GM12878 (cell line): ENCODE data around the gene ALKBH8. TPM values are rescaled to one million over a fixed set of nuclear protein-coding genes. Genes with fewer than 3 reads are reported as not detected.

Source experiments
- ATAC-seq: fragments of 200-7000 bp; cut with Tn5 transposase; 3 replicates; pipeline ENCODE4 v1.9.1; 2020; ENCODE audit warnings: mild to moderate bottlenecking, moderate library complexity
- BruUV-seq: library from RNA; stranded (reverse); fragments of 400-500 nt; replicated peaks from 2 replicates; lab custom pipeline; 2021; lab: Mats Ljungman, UMichigan
- CTCF ChIA-PET: fragments of 300-600 bp; sonication (Branson Sonifier 250); formaldehyde crosslinking; extraction: SDS; loops from one replicate; lab custom pipeline; 2021; ENCODE audit warnings: inconsistent platforms; lab: Yijun Ruan, JAX
- POLR2A ChIA-PET: fragments of 350-600 bp; formaldehyde crosslinking; extraction: SDS; loops from one replicate; lab custom pipeline; 2021; ENCODE audit warnings: inconsistent platforms; lab: Charles Lee
- RAD21 ChIA-PET: fragments of 300-600 bp; sonication (Branson Sonifier 250); formaldehyde crosslinking; loops from one replicate; lab custom pipeline; 2023; ENCODE audit warnings: antibody characterized with exemption; ENCODE audit not compliant: unreplicated experiment; lab: Charles Lee
- SMC1A ChIA-PET: fragments of 300-600 bp; sonication (Branson Sonifier 250); formaldehyde crosslinking; loops from one replicate; lab custom pipeline; 2023; ENCODE audit not compliant: unreplicated experiment, uncharacterized antibody; lab: Charles Lee
- DNase-seq: peaks from one replicate; pipeline ENCODE4 v3.0.0-alpha.2; 2011; ENCODE audit warnings: low read depth, low spot score
- FAIRE-seq: peaks from 3 replicates; lab custom pipeline; 2011; peaks lifted over from hg19 to GRCh38; lab: Jason Lieb, UNC
- H2AFZ ChIP-seq: 2 replicates; pipeline ENCODE4 v1.6.0; 2011; ENCODE audit warnings: low read depth, low read length, control low read depth; ENCODE audit not compliant: control insufficient read depth
- H3K27ac ChIP-seq: 2 replicates; pipeline ENCODE4 v1.5.1; 2011; ENCODE audit warnings: control low read depth; ENCODE audit not compliant: control insufficient read depth, insufficient read depth
- H3K27me3 ChIP-seq, 2 experiments: replicated peaks in 1 of 2; 2 replicates each; pipeline versions ENCODE4 v1.6.0 to v1.6.1; 2011; ENCODE audit warnings: low read length in 1 of 2; ENCODE audit not compliant: control insufficient read depth in 2 of 2, insufficient read depth in 2 of 2
- H3K36me3 ChIP-seq, 2 experiments: 2 replicates each; pipeline ENCODE4 v1.5.1; 2011; ENCODE audit warnings: low read length in 1 of 2; ENCODE audit not compliant: control insufficient read depth in 2 of 2, insufficient read depth in 2 of 2
- H3K4me1 ChIP-seq: 2 replicates; pipeline ENCODE4 v1.6.1; 2011; ENCODE audit warnings: mild to moderate bottlenecking, low read length, moderate library complexity, mixed read lengths; ENCODE audit not compliant: control insufficient read depth, insufficient read depth
- H3K4me2 ChIP-seq: 2 replicates; pipeline ENCODE4 v1.6.0; 2011; ENCODE audit warnings: control low read depth; ENCODE audit not compliant: control insufficient read depth, insufficient read depth
- H3K4me3 ChIP-seq: fragments of 200-600 bp; sonication (generic); 2 replicates; pipeline ENCODE4 v1.5.1; 2016
- H3K79me2 ChIP-seq: 2 replicates; pipeline ENCODE4 v1.6.0; 2011; ENCODE audit warnings: low read length; ENCODE audit not compliant: control insufficient read depth, insufficient read depth
- H3K9ac ChIP-seq: 2 replicates; pipeline ENCODE4 v1.8.0; 2011; ENCODE audit warnings: low read length, control low read depth, mixed read lengths; ENCODE audit not compliant: control insufficient read depth, insufficient read depth
- H3K9me3 ChIP-seq: replicated peaks from 3 replicates; pipeline ENCODE4 v1.5.1; 2011; ENCODE audit warnings: mild to moderate bottlenecking, low read length; ENCODE audit not compliant: control insufficient read depth, insufficient read depth
- H4K20me1 ChIP-seq: 2 replicates; pipeline ENCODE4 v1.6.0; 2011; ENCODE audit not compliant: control insufficient read depth, insufficient read depth
- BCL11A ChIP-seq: IDR thresholded peaks from 2 replicates; pipeline ENCODE4 v1.6.1; 2011; ENCODE audit warnings: low read depth, low read length
- GATAD2B ChIP-seq: fragments of 450-650 bp; conservative IDR thresholded peaks from 2 replicates; pipeline ENCODE4 v1.6.1; 2017; ENCODE audit warnings: low read depth, mild to moderate bottlenecking, moderate library complexity
- HDAC2 ChIP-seq: fragments of 200-600 bp; sonication (generic); IDR thresholded peaks from 2 replicates; pipeline ENCODE4 v1.6.1; 2017
- HDGF ChIP-seq: fragments of 450-650 bp; IDR thresholded peaks from 2 replicates; pipeline ENCODE4 v1.6.1; 2016; ENCODE audit warnings: antibody characterized with exemption
- KDM1A ChIP-seq: fragments of 200-600 bp; sonication (generic); IDR thresholded peaks from 2 replicates; pipeline ENCODE4 v1.6.1; 2016; ENCODE audit warnings: borderline replicate concordance
- NBN ChIP-seq: fragments of 450-650 bp; IDR thresholded peaks from 2 replicates; pipeline ENCODE4 v1.6.1; 2016
- PAX8 ChIP-seq: fragments of 450-650 bp; IDR thresholded peaks from 2 replicates; pipeline ENCODE4 v1.6.1; 2017; ENCODE audit warnings: mild to moderate bottlenecking, moderate library complexity
- POLR2A ChIP-seq: IDR thresholded peaks from 2 replicates; pipeline ENCODE4 v1.6.1; 2011; ENCODE audit warnings: low read depth, mild to moderate bottlenecking, low read length
- RBBP5 ChIP-seq: fragments of 200-600 bp; sonication (generic); conservative IDR thresholded peaks from 2 replicates; pipeline ENCODE4 v1.6.1; 2016
- RFX5 ChIP-seq: IDR thresholded peaks from 2 replicates; pipeline ENCODE4 v1.6.1; 2011; ENCODE audit warnings: low read depth, low read length, improper control_type of control experiment
- SIN3A ChIP-seq: IDR thresholded peaks from 2 replicates; pipeline ENCODE4 v1.6.1; 2012; ENCODE audit warnings: low read depth, low read length, improper control_type of control experiment
- SMC3 ChIP-seq: IDR thresholded peaks from 2 replicates; pipeline ENCODE4 v1.6.1; 2011; ENCODE audit warnings: low read length, improper control_type of control experiment, borderline replicate concordance
- SPI1 ChIP-seq: IDR thresholded peaks from 2 replicates; pipeline ENCODE4 v1.6.1; 2011; ENCODE audit warnings: low read depth, mild to moderate bottlenecking, low read length, moderate library complexity, borderline replicate concordance; ENCODE audit not compliant: insufficient read depth
- TARDBP ChIP-seq: IDR thresholded peaks from 2 replicates; pipeline ENCODE4 v1.6.1; 2016; ENCODE audit warnings: borderline replicate concordance
- ZSCAN29 ChIP-seq: fragments of 450-650 bp; IDR thresholded peaks from 2 replicates; pipeline ENCODE4 v1.6.1; 2017; ENCODE audit warnings: mild to moderate bottlenecking, moderate library complexity
- WGBS: methylation state at CpG from one replicate; pipeline ENCODE4 v1.1.6; 2016; ENCODE audit warnings: low lambda C conversion rate; ENCODE audit not compliant: insufficient replicate concordance, insufficient coverage; ENCODE audit errors: missing lambda C conversion rate; 5-methylcytosine and 5-hydroxymethylcytosine counted together
- in situ Hi-C: fragments of 300-500 bp; cut with MboI; formaldehyde crosslinking; loops from 9 replicates; pipeline ENCODE4 v1.14.3; 2018; ENCODE audit warnings: mixed read lengths
- intact Hi-C: fragments of 100-400 bp; cut with micrococcal nuclease; formaldehyde crosslinking; loops from one replicate; pipeline ENCODE4 v1.14.2; 2022; ENCODE audit not compliant: unreplicated experiment
- polyA plus RNA-seq, 11 experiments: library from polyadenylated mRNA; depleted of rRNA in 4 of 11; unstranded in 6 of 11; stranded (reverse) in 5 of 11; fragments of >200 nt; fragmentation: Nextera tagmentation in 4 of 11; fragmentation: Illumina TruSeq in 1 of 11; extraction: Ambion mirVana in 4 of 11; extraction: Trizol in 1 of 11; gene quantifications; 1 replicate in 1 of 11; 2 replicates in 10 of 11; pipeline versions ENCODE4 v1.2.1 to v1.2.3, GENCODE V29; 2011 to 2016; ENCODE audit warnings: inconsistent platforms in 2 of 11, missing spikeins in 2 of 11, low read depth in 1 of 11
- total RNA-seq, 4 experiments: library from RNA; depleted of rRNA in 3 of 4; stranded (reverse); fragments of >200 nt in 3 of 4; fragmentation: Illumina TruSeq in 1 of 4; extraction: Trizol in 1 of 4; gene quantifications; 2 replicates each; pipeline versions ENCODE4 v1.2.1 to v1.2.3, GENCODE V29; 2013 to 2021
- TF ChIP-seq, protein P1 (sequence below): fragments of 450-650 bp; formaldehyde crosslinking; IDR thresholded peaks from 2 replicates; pipeline ENCODE4 v1.4.0; 2022; ENCODE audit warnings: mild to moderate bottlenecking, moderate library complexity
- TF ChIP-seq, protein P2 (sequence below): IDR thresholded peaks from 2 replicates; pipeline ENCODE4 v1.6.1; 2012; ENCODE audit warnings: low read depth, low read length, improper control_type of control experiment
- TF ChIP-seq, protein P3 (sequence below): IDR thresholded peaks from 2 replicates; pipeline ENCODE4 v1.6.1; 2012; ENCODE audit warnings: low read length, inconsistent platforms
- TF ChIP-seq, protein P4 (sequence below): fragments of 450-650 bp; IDR thresholded peaks from 2 replicates; pipeline ENCODE4 v1.6.1; 2016; ENCODE audit warnings: mild to moderate bottlenecking

ALKBH8 gene
- total and polyA plus RNA-seq, 10 of the 15 experiments (the other 5 are each of a cell fraction or from before 2014, with no cell fraction given): 4.6 to 13.1 (median 9.5) TPM

DNA sequence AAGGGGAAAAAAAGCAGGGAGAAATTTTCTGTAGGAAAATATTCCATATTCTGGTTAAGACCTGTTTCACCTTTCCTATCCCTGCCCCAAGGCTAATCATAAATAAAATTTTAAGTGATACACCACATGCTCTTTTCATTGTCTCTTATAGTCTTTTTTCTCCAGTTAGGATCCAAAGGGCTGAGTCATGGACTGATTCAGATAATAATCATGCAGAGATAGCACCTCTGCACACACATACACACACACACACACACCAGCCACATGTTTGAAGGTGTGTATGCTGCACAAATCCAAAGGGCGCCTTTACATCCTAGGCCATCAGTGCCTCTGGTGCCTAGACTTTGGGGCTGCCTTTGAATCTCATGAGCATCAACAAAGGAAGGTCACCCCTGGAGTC, 72.4 kb downstream of the ALKBH8 start (continued):
- TF ChIP-seq, protein P1, sequence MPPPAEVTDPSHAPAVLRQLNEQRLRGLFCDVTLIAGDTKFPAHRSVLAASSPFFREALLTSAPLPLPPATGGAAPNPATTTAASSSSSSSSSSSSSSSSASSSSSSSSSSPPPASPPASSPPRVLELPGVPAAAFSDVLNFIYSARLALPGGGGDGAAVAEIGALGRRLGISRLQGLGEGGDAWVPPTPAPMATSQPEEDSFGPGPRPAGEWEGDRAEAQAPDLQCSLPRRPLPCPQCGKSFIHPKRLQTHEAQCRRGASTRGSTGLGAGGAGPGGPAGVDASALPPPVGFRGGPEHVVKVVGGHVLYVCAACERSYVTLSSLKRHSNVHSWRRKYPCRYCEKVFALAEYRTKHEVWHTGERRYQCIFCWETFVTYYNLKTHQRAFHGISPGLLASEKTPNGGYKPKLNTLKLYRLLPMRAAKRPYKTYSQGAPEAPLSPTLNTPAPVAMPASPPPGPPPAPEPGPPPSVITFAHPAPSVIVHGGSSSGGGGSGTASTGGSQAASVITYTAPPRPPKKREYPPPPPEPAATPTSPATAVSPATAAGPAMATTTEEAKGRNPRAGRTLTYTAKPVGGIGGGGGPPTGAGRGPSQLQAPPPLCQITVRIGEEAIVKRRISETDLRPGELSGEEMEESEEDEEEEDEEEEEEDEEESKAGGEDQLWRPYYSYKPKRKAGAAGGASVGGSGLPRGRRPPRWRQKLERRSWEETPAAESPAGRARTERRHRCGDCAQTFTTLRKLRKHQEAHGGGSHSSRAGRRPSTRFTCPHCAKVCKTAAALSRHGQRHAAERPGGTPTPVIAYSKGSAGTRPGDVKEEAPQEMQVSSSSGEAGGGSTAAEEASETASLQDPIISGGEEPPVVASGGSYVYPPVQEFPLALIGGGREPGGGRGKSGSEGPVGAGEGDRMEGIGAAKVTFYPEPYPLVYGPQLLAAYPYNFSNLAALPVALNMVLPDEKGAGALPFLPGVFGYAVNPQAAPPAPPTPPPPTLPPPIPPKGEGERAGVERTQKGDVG (CRISPR knock-in tag): no peak
- TF ChIP-seq HDAC2: no peak

DNA sequence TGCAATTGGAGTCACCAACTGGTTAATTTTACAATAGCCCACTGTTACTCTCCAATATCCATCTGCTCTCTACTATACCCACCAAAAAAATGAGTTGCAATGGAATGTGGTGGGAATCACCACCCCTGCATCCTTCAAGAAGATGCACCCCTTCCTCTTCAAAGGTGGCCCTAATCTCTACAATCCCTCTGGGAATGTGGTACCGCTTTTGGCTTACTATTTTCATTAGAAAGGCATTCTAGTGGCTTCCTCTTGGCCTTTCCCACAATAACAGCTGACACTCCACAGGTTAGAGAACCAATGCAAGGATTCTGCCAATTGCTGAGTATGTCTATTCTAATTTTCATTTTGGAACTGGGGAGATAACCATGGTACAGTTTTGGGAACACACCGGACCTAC, 74.7 kb downstream of the ALKBH8 start:
- RAD21 ChIA-PET: interaction anchor here (0.7 kb wide), 1 partner anchor 217 kb away, joined by 6 read pairs; no protein-coding TSS in a partner anchor
- Histone ChIP-seq H2AFZ (no peak overlapping the region), H3K27ac (no peak overlapping the region), H3K4me3 (no peak overlapping the region), H4K20me1 (no peaks in the 10 kb centered on the region), H3K27me3 (no peaks in the 10 kb centered on the region), H3K79me2 (no peaks in the 10 kb centered on the region), H3K36me3 (no peaks in the 10 kb centered on the region), H3K9me3 (no peaks in the 10 kb centered on the region), H3K4me1 (no peaks in the 10 kb centered on the region), H3K9ac (no peak overlapping the region), H3K4me2 (no peak overlapping the region)
- in situ Hi-C loops: no loop called here
- TF ChIP-seq, protein P2, sequence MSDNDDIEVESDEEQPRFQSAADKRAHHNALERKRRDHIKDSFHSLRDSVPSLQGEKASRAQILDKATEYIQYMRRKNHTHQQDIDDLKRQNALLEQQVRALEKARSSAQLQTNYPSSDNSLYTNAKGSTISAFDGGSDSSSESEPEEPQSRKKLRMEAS: no peak
- TF ChIP-seq BCL11A: no peak
- no peak for TF ChIP-seq SIN3A
- no peak for TF ChIP-seq RFX5
- no peak for TF ChIP-seq RBBP5
- no peak for TF ChIP-seq NBN
- no peak for TF ChIP-seq SPI1
- TF ChIP-seq PAX8: no peak
- TF ChIP-seq KDM1A: no peak
- TF ChIP-seq TARDBP: no peak
- TF ChIP-seq POLR2A: no peak
- TF ChIP-seq ZSCAN29: no peak
- TF ChIP-seq, protein P3, sequence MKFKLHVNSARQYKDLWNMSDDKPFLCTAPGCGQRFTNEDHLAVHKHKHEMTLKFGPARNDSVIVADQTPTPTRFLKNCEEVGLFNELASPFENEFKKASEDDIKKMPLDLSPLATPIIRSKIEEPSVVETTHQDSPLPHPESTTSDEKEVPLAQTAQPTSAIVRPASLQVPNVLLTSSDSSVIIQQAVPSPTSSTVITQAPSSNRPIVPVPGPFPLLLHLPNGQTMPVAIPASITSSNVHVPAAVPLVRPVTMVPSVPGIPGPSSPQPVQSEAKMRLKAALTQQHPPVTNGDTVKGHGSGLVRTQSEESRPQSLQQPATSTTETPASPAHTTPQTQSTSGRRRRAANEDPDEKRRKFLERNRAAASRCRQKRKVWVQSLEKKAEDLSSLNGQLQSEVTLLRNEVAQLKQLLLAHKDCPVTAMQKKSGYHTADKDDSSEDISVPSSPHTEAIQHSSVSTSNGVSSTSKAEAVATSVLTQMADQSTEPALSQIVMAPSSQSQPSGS: no peak
- TF ChIP-seq SMC3: no peak
- TF ChIP-seq GATAD2B: no peak
- no peak for TF ChIP-seq HDGF
- TF ChIP-seq, protein P4, sequence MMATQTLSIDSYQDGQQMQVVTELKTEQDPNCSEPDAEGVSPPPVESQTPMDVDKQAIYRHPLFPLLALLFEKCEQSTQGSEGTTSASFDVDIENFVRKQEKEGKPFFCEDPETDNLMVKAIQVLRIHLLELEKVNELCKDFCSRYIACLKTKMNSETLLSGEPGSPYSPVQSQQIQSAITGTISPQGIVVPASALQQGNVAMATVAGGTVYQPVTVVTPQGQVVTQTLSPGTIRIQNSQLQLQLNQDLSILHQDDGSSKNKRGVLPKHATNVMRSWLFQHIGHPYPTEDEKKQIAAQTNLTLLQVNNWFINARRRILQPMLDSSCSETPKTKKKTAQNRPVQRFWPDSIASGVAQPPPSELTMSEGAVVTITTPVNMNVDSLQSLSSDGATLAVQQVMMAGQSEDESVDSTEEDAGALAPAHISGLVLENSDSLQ: no peak
- ATAC-seq (no peak), DNase-seq (no peak), FAIRE-seq (no peak)
- SMC1A ChIA-PET: interaction anchor here (1.0 kb wide), 1 partner anchor 16 kb away, joined by 3 read pairs; no protein-coding TSS in a partner anchor
- BruUV-seq: no TSS peak
- WGBS: 70% methylated on average over 2 of the region's 2 CpGs
- intact Hi-C loops: no loop called here
- POLR2A ChIA-PET: interaction anchor here (0.6 kb wide), 1 partner anchor 354 kb away, joined by 6 read pairs; no protein-coding TSS in a partner anchor
- CTCF ChIA-PET: no interaction called here
